Esophagus squamous epithelium (tissue), 5 donors: Measurements from ENCODE around the gene FBXO24. TPM values are rescaled to one million over a fixed set of nuclear protein-coding genes. Genes with fewer than 3 reads are reported as not detected.

Experiments
- DNase-seq: peaks from one replicate; lab custom pipeline; 2025; lab: John Stamatoyannopoulos, UW
- H3K27ac ChIP-seq, 4 donors: fragments of 200-600 bp; sonication (generic); one replicate each; pipeline ENCODE4 v1.5.1; 2016 to 2019; ENCODE audit warnings: mild to moderate bottlenecking in 1 of 4
- H3K27me3 ChIP-seq, 4 donors: fragments of 200-600 bp; sonication (generic); 1 replicate in 3 of 4; 2 replicates in 1 of 4; pipeline versions ENCODE4 v1.5.1 to v1.6.0; 2017 to 2021; ENCODE audit warnings: antibody characterized with exemption in 1 of 4
- H3K36me3 ChIP-seq, 3 donors: fragments of 200-600 bp; sonication (generic); one replicate each; pipeline ENCODE4 v1.5.1; 2016 to 2019
- H3K4me1 ChIP-seq, 3 donors: fragments of 200-600 bp; sonication (generic); one replicate each; pipeline ENCODE4 v1.5.1; 2017 to 2019
- H3K4me3 ChIP-seq, 4 donors: fragments of 200-600 bp; sonication (generic); 1 replicate in 3 of 4; 2 replicates in 1 of 4; pipeline ENCODE4 v1.5.1; 2016 to 2019; ENCODE audit warnings: mild to moderate bottlenecking in 2 of 4, moderate library complexity in 1 of 4
- H3K9me3 ChIP-seq, 3 donors: fragments of 200-600 bp; sonication (generic); one replicate each; pipeline ENCODE4 v1.5.1; 2016 to 2019
- CTCF ChIP-seq, 6 experiments: fragments of 450-650 bp in 4 of 6; fragments of 200-600 bp in 2 of 6; sonication (generic) in 2 of 6; IDR thresholded peaks; one replicate each; pipeline ENCODE4 v1.5.1; 2016 to 2019; ENCODE audit warnings: antibody characterized with exemption in 6 of 6, mild to moderate bottlenecking in 4 of 6, moderate library complexity in 4 of 6
- POLR2A ChIP-seq, 4 donors: fragments of 450-650 bp; IDR thresholded peaks; one replicate each; pipeline ENCODE4 v1.6.1; 2017; ENCODE audit warnings: antibody characterized with exemption in 4 of 4, mild to moderate bottlenecking in 4 of 4, moderate library complexity in 3 of 4
- WGBS, 2 donors: methylation state at CpG; one replicate each; pipeline ENCODE4 v1.1.5; 2018; 5-methylcytosine and 5-hydroxymethylcytosine counted together
- intact Hi-C: fragments of 100-400 bp; cut with DNase I; formaldehyde crosslinking; loops from one replicate; pipeline ENCODE4 v1.15.0; 2022
- total RNA-seq, 4 donors: library from RNA; depleted of rRNA; stranded (reverse); fragments of >200 nt; gene quantifications; one replicate each; pipeline ENCODE4 v1.1.0, GENCODE V29; 2016
- donor health status: DM: yes; HTN: yes; CAD: no.

The FBXO24 gene
- total RNA-seq, 4 donors from 2014 or later = 0.19 to 1.6 (median 0.29) TPM; not detected in 1

DNA sequence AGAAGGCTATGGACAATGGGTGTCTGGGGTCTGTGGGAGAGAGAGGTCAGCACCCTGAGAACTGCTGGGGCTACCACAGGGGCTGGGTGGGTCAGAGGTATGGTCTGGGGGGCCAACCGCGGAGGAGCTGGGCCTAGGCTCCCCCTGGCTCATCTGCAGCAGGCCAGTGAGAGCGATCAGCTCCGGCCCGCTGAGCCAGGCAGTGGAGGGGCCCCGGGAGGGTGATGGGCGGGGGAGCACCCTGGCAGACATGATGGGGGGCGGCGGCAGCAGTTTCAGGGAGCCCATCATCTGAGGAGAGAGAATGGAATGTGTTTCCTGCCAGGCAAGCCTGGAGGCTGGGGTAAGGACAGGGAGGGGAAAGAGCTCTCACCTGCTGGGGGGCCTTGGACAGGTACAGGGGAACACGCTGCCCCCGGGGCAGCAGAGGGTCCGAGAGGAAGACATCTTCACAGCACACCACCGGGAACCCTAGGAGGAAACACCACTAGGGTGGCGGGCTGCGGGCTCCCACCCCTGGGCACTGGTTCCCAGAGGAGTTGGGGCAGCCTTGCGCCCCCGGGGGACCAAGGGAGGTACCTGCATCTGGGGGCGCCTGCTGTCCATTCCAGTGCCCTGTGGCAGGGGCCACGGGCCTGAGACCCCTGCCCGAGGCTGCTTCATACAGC, 13.7 kb upstream of the FBXO24 start:
- peaks cover 0 to 17% (median 0%) of the 10 kb centered on the region in 4 donors for H3K27me3 ChIP-seq
- H3K4me1 ChIP-seq = peaks cover 12 to 42% (median 19%) of the 10 kb centered on the region in 3 donors
- H3K4me3 ChIP-seq = no peak overlapping the region
- H3K9me3 ChIP-seq = no peaks in the 10 kb centered on the region
- TF ChIP-seq POLR2A (IDR thresholded peaks at IDR 0.05) (no peak), CTCF (IDR thresholded peaks at IDR 0.05) (no peak)
- intact Hi-C loops = no loop called here
- peaks cover 26 to 44% (median 29%) of the 10 kb centered on the region in 3 donors for H3K36me3 ChIP-seq
- no peak overlapping the region for H3K27ac ChIP-seq
- no peak for DNase-seq
- 83 to 93% methylated on average over 6 to 11 of the region's 20 CpGs for WGBS, 2 donors

- Histone ChIP-seq H3K9me3 (no peaks in the 10 kb centered on the region), H3K27ac (no peak overlapping the region), H3K4me1 (peaks cover 12 to 35% (median 19%) of the 10 kb centered on the region in 3 donors), H3K36me3 (peaks cover 33 to 51% (median 35%) of the 10 kb centered on the region in 3 donors), H3K27me3 (peaks cover 0 to 17% (median 0%) of the 10 kb centered on the region in 4 donors), H3K4me3 (no peak overlapping the region)
- no peak for DNase-seq
- intact Hi-C loops = no loop called here
- no peak for TF ChIP-seq POLR2A (IDR thresholded peaks at IDR 0.05)
- no peak for TF ChIP-seq CTCF (IDR thresholded peaks at IDR 0.05)
- 90 to 100% methylated on average over 1 to 2 of the region's 30 CpGs for WGBS, 2 donors
These were observed 13.0 kb upstream of the FBXO24 start for GRCh38 chr7:100572949-100573675.

- no CpG with 5 or more reads among the region's 70 CpGs for WGBS, 2 donors
- Histone ChIP-seq H3K27ac (no peak within 1 kb of the TSS), H3K4me1 (peaks cover 12 to 28% (median 19%) of the 10 kb centered on the region in 3 donors), H3K9me3 (no peaks in the 10 kb centered on the region), H3K36me3 (peaks cover 40 to 58% (median 40%) of the 10 kb centered on the region in 3 donors), H3K4me3 (no peak within 1 kb of the TSS), H3K27me3 (peaks cover 0 to 17% (median 0%) of the 10 kb centered on the region in 4 donors)
- TF ChIP-seq CTCF (IDR thresholded peaks at IDR 0.05) (no peak), POLR2A (IDR thresholded peaks at IDR 0.05) (no peak)
- intact Hi-C loops = no loop called here
- DNase-seq = no peak
These were observed 12.3 kb upstream of the FBXO24 start, which contains the start of gene SAP25 for GRCh38 chr7:100573691-100574361. Gene SAP25, minus strand, starts transcription at chr7:100573900. Its CDS starts 158 bp downstream, at chr7:100573742.

DNA sequence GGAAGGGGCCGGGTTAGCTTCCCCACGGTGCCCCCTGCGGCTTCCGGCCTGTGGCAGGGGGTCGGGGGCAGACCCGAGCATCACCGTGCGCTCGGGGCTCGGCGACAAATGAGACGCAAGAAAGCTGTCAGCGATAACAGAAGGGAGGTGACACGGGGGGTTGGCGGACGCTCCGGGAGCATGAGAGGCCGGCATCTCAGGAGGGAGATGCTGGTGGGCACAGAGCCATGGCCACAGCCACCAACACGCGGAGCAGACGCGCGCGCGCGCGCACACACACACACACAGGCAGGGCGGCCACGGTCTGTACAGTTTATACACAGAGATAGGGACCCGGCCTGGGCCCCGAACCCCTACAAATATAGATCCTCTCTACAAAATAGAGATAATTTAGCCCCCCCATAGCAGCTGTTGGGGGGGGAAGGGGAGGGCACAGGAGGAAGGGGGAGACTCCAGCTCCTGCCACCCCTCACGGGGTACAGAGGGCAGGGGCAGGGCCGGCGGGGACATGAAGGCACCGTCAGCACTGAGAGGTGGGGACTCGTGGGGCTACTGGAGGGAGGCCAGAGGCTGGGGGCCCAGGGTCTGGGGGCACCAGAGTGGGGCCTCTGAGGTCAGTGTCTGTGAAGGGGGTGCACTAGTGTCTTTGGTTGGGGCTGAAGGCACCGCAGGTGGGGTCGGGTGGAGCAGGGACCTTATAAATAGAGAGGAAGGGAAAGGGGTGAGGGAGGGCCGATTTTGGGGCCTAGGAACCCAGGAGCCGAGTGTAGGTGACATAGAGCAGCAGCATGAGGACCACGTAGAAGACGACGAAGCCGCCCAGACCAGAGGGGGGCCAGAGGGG, 11.5 kb upstream of the FBXO24 start:
- 91 to 95% methylated on average over 29 to 31 of the region's 44 CpGs for WGBS, 2 donors
- TF ChIP-seq CTCF (IDR thresholded peaks at IDR 0.05) (no peak), POLR2A (IDR thresholded peaks at IDR 0.05) (no peak)
- peaks cover 8 to 20% (median 14%) of the 10 kb centered on the region in 3 donors for H3K4me1 ChIP-seq
- H3K9me3 ChIP-seq = no peaks in the 10 kb centered on the region
- peaks cover 40 to 65% (median 44%) of the 10 kb centered on the region in 3 donors for H3K36me3 ChIP-seq
- intact Hi-C loops = no loop called here
- no peak for DNase-seq
- peaks cover 0 to 17% (median 0%) of the 10 kb centered on the region in 4 donors for H3K27me3 ChIP-seq
- no peak overlapping the region for H3K4me3 ChIP-seq
- H3K27ac ChIP-seq = no peak overlapping the region
